ENCODE data around the gene CDC42BPB. TPM values are rescaled to one million over a fixed set of nuclear protein-coding genes. Genes with fewer than 3 reads are reported as not detected.

Gene CDC42BPB
- total RNA-seq, 4 donors from 2014 or later = 105 to 178 (median 107) TPM

GRCh38 chr14:103097244-103097993 is 40.1 kb upstream of the CDC42BPB start:
- Histone ChIP-seq H3K36me3 (no peaks in the 10 kb centered on the region), H3K27ac (no peak overlapping the region), H3K4me3 (no peak overlapping the region), H3K4me1 (peaks cover 23% of the 10 kb centered on the region), H3K27me3 (peaks cover 25% of the 10 kb centered on the region), H3K9me3 (no peaks in the 10 kb centered on the region)
- 88% methylated on average over 26 of the region's 26 CpGs for WGBS
- DNase-seq (ENCODE audit: low spot score in 2 of 2) = no peak
- TF ChIP-seq POLR2AphosphoS5 (IDR thresholded peaks at IDR 0.05) = no peak
- TF ChIP-seq EP300 (IDR thresholded peaks at IDR 0.05) = no peak
- no peak for TF ChIP-seq POLR2A (IDR thresholded peaks at IDR 0.05)
- TF ChIP-seq CTCF (IDR thresholded peaks at IDR 0.05) = no peak

GRCh38 chr14:103096387-103096786 is 39.0 kb upstream of the CDC42BPB start:
- no peak for DNase-seq (ENCODE audit: low spot score in 2 of 2)
- WGBS = 69% methylated on average over 4 of the region's 4 CpGs
- Histone ChIP-seq H3K9me3 (no peaks in the 10 kb centered on the region), H3K27me3 (peaks cover 15% of the 10 kb centered on the region), H3K4me1 (peaks cover 23% of the 10 kb centered on the region), H3K27ac (no peak overlapping the region), H3K36me3 (no peaks in the 10 kb centered on the region), H3K4me3 (no peak overlapping the region)
- TF ChIP-seq POLR2A (IDR thresholded peaks at IDR 0.05) (no peak), EP300 (IDR thresholded peaks at IDR 0.05) (no peak), POLR2AphosphoS5 (IDR thresholded peaks at IDR 0.05) (no peak), CTCF (IDR thresholded peaks at IDR 0.05) (no peak)

- no peaks in the 10 kb centered on the region for H3K36me3 ChIP-seq
- TF ChIP-seq POLR2A (IDR thresholded peaks at IDR 0.05) (no peak), CTCF (IDR thresholded peaks at IDR 0.05) (no peak), POLR2AphosphoS5 (IDR thresholded peaks at IDR 0.05) (no peak), EP300 (IDR thresholded peaks at IDR 0.05) (no peak)
- peaks cover 29% of the 10 kb centered on the region for H3K4me1 ChIP-seq
- DNase-seq (ENCODE audit: low spot score in 2 of 2) = no peak
- no peaks in the 10 kb centered on the region for H3K9me3 ChIP-seq
- no peak overlapping the region for H3K4me3 ChIP-seq
- peaks cover 8% of the 10 kb centered on the region for H3K27me3 ChIP-seq
- 90% methylated on average over 6 of the region's 11 CpGs for WGBS
- H3K27ac ChIP-seq = no peak overlapping the region
These were observed 37.9 kb upstream of the CDC42BPB start for GRCh38 chr14:103095210-103095778.

GRCh38 chr14:103094406-103095209 is 37.3 kb upstream of the CDC42BPB start, which contains the start of gene EXOC3L4:
TSS of gene EXOC3L4 (plus strand) at chr14:103094725. CDS start at chr14:103100220, 5,495 bp downstream.
- H3K27me3 ChIP-seq = peaks cover 8% of the 10 kb centered on the region
- no peaks in the 10 kb centered on the region for H3K36me3 ChIP-seq
- no peak for DNase-seq (ENCODE audit: low spot score in 2 of 2)
- H3K4me3 ChIP-seq = no peak within 1 kb of the TSS
- TF ChIP-seq POLR2A (IDR thresholded peaks at IDR 0.05) = no peak
- TF ChIP-seq CTCF (IDR thresholded peaks at IDR 0.05) = no peak
- no peak for TF ChIP-seq EP300 (IDR thresholded peaks at IDR 0.05)
- no peak for TF ChIP-seq POLR2AphosphoS5 (IDR thresholded peaks at IDR 0.05)
- H3K27ac ChIP-seq = peak within 1 kb of the TSS; percentile 46
- H3K9me3 ChIP-seq = no peaks in the 10 kb centered on the region
- peaks cover 29% of the 10 kb centered on the region for H3K4me1 ChIP-seq
- WGBS = 64% methylated on average over 17 of the region's 23 CpGs

All from suprapubic skin (tissue), 4 donors.